PC-3 (cell line): Measurements from ENCODE around the gene GCM1. TPM values are rescaled to one million over a fixed set of nuclear protein-coding genes. Genes with fewer than 3 reads are reported as not detected.
A peak's percentile ranks its signal among the peaks of the same experiment; 100 is the strongest.

Source experiments
- ATAC-seq: fragments of 200-7000 bp; cut with Tn5 transposase; 2 replicates; pipeline ENCODE4 v1.9.1; 2020; ENCODE audit warnings: mild to moderate bottlenecking, moderate library complexity
- BruUV-seq: library from RNA; stranded (reverse); fragments of 400-500 nt; replicated peaks from 2 replicates; lab custom pipeline; 2021; lab: Mats Ljungman, UMichigan
- CTCF ChIA-PET: fragments of 300-600 bp; sonication (Branson Sonifier 250); formaldehyde crosslinking; loops from one replicate; lab custom pipeline; 2022; ENCODE audit warnings: antibody characterized with exemption; lab: Charles Lee
- POLR2A ChIA-PET: fragments of 300-600 bp; sonication (Branson Sonifier 250); formaldehyde crosslinking; loops from one replicate; lab custom pipeline; 2022; ENCODE audit warnings: antibody characterized with exemption; ENCODE audit not compliant: unreplicated experiment; lab: Charles Lee
- DNase-seq: peaks from one replicate; pipeline ENCODE4 v3.0.0-alpha.2; 2015
- H2AFZ ChIP-seq: fragments of 300-600 bp; sonication (generic); 2 replicates; pipeline ENCODE4 v1.6.0; 2016; ENCODE audit warnings: antibody characterized with exemption, low read length
- H3F3A ChIP-seq: fragments of 300-600 bp; sonication (generic); one replicate; pipeline ENCODE4 v1.6.0; 2017; ENCODE audit warnings: antibody characterized with exemption, low read length, control low read depth, mild to moderate bottlenecking; ENCODE audit not compliant: unreplicated experiment
- H3K27ac ChIP-seq: fragments of 300-600 bp; sonication (generic); 2 replicates; pipeline ENCODE4 v1.5.1; 2016; ENCODE audit warnings: mild to moderate bottlenecking, low read length
- H3K27me3 ChIP-seq: fragments of 300-600 bp; sonication (generic); 2 replicates; pipeline ENCODE4 v1.6.1; 2016; ENCODE audit warnings: low read length, mixed read lengths
- H3K36me3 ChIP-seq: fragments of 300-600 bp; sonication (generic); 2 replicates; pipeline ENCODE4 v1.6.1; 2016; ENCODE audit warnings: low read depth, mixed run types, low read length, mixed read lengths
- H3K4me1 ChIP-seq: fragments of 300-600 bp; sonication (generic); 2 replicates; pipeline ENCODE4 v1.5.1; 2016; ENCODE audit warnings: low read length; ENCODE audit not compliant: insufficient read depth
- H3K4me2 ChIP-seq: fragments of 300-600 bp; sonication (generic); 2 replicates; pipeline ENCODE4 v1.6.0; 2016; ENCODE audit warnings: low read length
- H3K4me3 ChIP-seq: fragments of 300-600 bp; sonication (generic); 2 replicates; pipeline ENCODE4 v1.5.1; 2016; ENCODE audit warnings: mild to moderate bottlenecking, low read length, mixed read lengths
- H3K79me2 ChIP-seq: fragments of 300-600 bp; sonication (generic); 2 replicates; pipeline ENCODE4 v1.6.1; 2017; ENCODE audit warnings: low read length, mixed read lengths
- H3K9ac ChIP-seq: fragments of 300-600 bp; sonication (generic); 2 replicates; pipeline ENCODE4 v1.6.0; 2016; ENCODE audit warnings: mild to moderate bottlenecking, low read length
- H3K9me2 ChIP-seq: fragments of 300-600 bp; sonication (generic); replicated peaks from 2 replicates; pipeline ENCODE4 v1.6.1; 2016; ENCODE audit warnings: mixed run types, low read length, mixed read lengths
- H3K9me3 ChIP-seq: fragments of 300-600 bp; sonication (generic); 2 replicates; pipeline ENCODE4 v1.6.1; 2016; ENCODE audit warnings: low read length, mixed read lengths
- H4K20me1 ChIP-seq: fragments of 300-600 bp; sonication (generic); 2 replicates; pipeline ENCODE4 v1.6.1; 2016; ENCODE audit warnings: low read length, mixed read lengths
- EZH2 ChIP-seq: fragments of 300-600 bp; sonication (generic); IDR thresholded peaks from one replicate; pipeline ENCODE4 v1.6.1; 2017; ENCODE audit warnings: antibody characterized with exemption, mild to moderate bottlenecking, low read length; ENCODE audit not compliant: unreplicated experiment
- EZH2phosphoT487 ChIP-seq: fragments of 300-600 bp; sonication (generic); IDR thresholded peaks from 2 replicates; pipeline ENCODE4 v1.6.1; 2018; ENCODE audit warnings: mild to moderate bottlenecking, antibody characterized with exemption, low read length, borderline replicate concordance
- intact Hi-C: fragments of 100-400 bp; cut with micrococcal nuclease; formaldehyde crosslinking; loops from 2 replicates; pipeline ENCODE4 v1.9.0; 2023
- total RNA-seq: library from RNA; depleted of rRNA; stranded (reverse); fragments of >200 nt; gene quantifications from 2 replicates; pipeline ENCODE4 v1.2.3, GENCODE V29; 2014
- TF ChIP-seq, protein P1 (sequence below): fragments of 300-600 bp; sonication (generic); conservative IDR thresholded peaks from 2 replicates; pipeline ENCODE4 v1.5.1; 2017; ENCODE audit warnings: antibody characterized with exemption, low read depth, mild to moderate bottlenecking, low read length

The GCM1 gene
- total RNA-seq, 1 experiment from 2014 or later = not detected

GRCh38 chr6:53154071-53154470, 5.4 kb upstream of the GCM1 start:
- Histone ChIP-seq H3K79me2 (no peaks in the 10 kb centered on the region), H4K20me1 (no peaks in the 10 kb centered on the region), H3K9me2 (no peaks in the 10 kb centered on the region), H3K27me3 (no peaks in the 10 kb centered on the region), H3K4me3 (no peak overlapping the region), H2AFZ (no peak overlapping the region), H3K27ac (no peak overlapping the region), H3K4me2 (no peak overlapping the region), H3F3A (no peaks in the 10 kb centered on the region), H3K9ac (no peak overlapping the region), H3K4me1 (no peaks in the 10 kb centered on the region), H3K9me3 (no peaks in the 10 kb centered on the region), H3K36me3 (no peaks in the 10 kb centered on the region; the same call in 1 of the 2 replicates)
- ChIA-PET CTCF (no interaction called here), POLR2A (no interaction called here)
- TF ChIP-seq, protein P1, sequence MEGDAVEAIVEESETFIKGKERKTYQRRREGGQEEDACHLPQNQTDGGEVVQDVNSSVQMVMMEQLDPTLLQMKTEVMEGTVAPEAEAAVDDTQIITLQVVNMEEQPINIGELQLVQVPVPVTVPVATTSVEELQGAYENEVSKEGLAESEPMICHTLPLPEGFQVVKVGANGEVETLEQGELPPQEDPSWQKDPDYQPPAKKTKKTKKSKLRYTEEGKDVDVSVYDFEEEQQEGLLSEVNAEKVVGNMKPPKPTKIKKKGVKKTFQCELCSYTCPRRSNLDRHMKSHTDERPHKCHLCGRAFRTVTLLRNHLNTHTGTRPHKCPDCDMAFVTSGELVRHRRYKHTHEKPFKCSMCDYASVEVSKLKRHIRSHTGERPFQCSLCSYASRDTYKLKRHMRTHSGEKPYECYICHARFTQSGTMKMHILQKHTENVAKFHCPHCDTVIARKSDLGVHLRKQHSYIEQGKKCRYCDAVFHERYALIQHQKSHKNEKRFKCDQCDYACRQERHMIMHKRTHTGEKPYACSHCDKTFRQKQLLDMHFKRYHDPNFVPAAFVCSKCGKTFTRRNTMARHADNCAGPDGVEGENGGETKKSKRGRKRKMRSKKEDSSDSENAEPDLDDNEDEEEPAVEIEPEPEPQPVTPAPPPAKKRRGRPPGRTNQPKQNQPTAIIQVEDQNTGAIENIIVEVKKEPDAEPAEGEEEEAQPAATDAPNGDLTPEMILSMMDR = no peak
- TF ChIP-seq EZH2phosphoT487 = no peak
- no peak for TF ChIP-seq EZH2
- BruUV-seq = no TSS peak
- DNase-seq = no peak
- intact Hi-C loops = no loop called here
- ATAC-seq = no peak

- no peaks in the 10 kb centered on the region for H3F3A ChIP-seq
- CTCF ChIA-PET = no interaction called here
- no peak for ATAC-seq
- intact Hi-C loops = no loop called here
- BruUV-seq = no TSS peak
- H3K9me3 ChIP-seq = no peaks in the 10 kb centered on the region
- POLR2A ChIA-PET = no interaction called here
- no peaks in the 10 kb centered on the region for H3K4me1 ChIP-seq
- TF ChIP-seq, protein P1 = no peak
- no peak for TF ChIP-seq EZH2
- no peak for TF ChIP-seq EZH2phosphoT487
- no peaks in the 10 kb centered on the region for H3K79me2 ChIP-seq
- H2AFZ ChIP-seq = no peak overlapping the region
- no peaks in the 10 kb centered on the region for H3K27me3 ChIP-seq
- no peaks in the 10 kb centered on the region for H3K9me2 ChIP-seq
- no peak overlapping the region for H3K9ac ChIP-seq
- no peaks in the 10 kb centered on the region; the same call in 1 of the 2 replicates for H3K36me3 ChIP-seq
- no peak overlapping the region for H3K4me2 ChIP-seq
- DNase-seq = no peak
- H4K20me1 ChIP-seq = no peaks in the 10 kb centered on the region
- no peak overlapping the region for H3K27ac ChIP-seq
- H3K4me3 ChIP-seq = no peak overlapping the region
These were observed 3.9 kb upstream of the GCM1 start for GRCh38 chr6:53152576-53152975.

- no peak for ATAC-seq
- no peak for TF ChIP-seq EZH2
- TF ChIP-seq, protein P1 = peak; percentile 56
- H2AFZ ChIP-seq = no peak overlapping the region
- H3K9me2 ChIP-seq = no peaks in the 10 kb centered on the region
- no peaks in the 10 kb centered on the region for H3K79me2 ChIP-seq
- no peak overlapping the region for H3K4me3 ChIP-seq
- peak; percentile 43 for DNase-seq
- H3K9me3 ChIP-seq = no peaks in the 10 kb centered on the region
- no peak overlapping the region for H3K9ac ChIP-seq
- POLR2A ChIA-PET = no interaction called here
- H3K4me1 ChIP-seq = no peaks in the 10 kb centered on the region
- no peaks in the 10 kb centered on the region for H4K20me1 ChIP-seq
- no peaks in the 10 kb centered on the region for H3F3A ChIP-seq
- intact Hi-C loops = no loop called here
- BruUV-seq = no TSS peak
- no peak overlapping the region for H3K4me2 ChIP-seq
- no peaks in the 10 kb centered on the region; the same call in 1 of the 2 replicates for H3K36me3 ChIP-seq
- no peak overlapping the region for H3K27ac ChIP-seq
- CTCF ChIA-PET = interaction anchor here (0.6 kb wide), 1 partner anchor 196 kb away, joined by 8 read pairs; no protein-coding TSS in a partner anchor
- H3K27me3 ChIP-seq = no peaks in the 10 kb centered on the region
These were observed 3.0 kb upstream of the GCM1 start for GRCh38 chr6:53151676-53152075.
